ENCODE results near the gene ZSCAN20.

ZSCAN20 gene

DNA sequence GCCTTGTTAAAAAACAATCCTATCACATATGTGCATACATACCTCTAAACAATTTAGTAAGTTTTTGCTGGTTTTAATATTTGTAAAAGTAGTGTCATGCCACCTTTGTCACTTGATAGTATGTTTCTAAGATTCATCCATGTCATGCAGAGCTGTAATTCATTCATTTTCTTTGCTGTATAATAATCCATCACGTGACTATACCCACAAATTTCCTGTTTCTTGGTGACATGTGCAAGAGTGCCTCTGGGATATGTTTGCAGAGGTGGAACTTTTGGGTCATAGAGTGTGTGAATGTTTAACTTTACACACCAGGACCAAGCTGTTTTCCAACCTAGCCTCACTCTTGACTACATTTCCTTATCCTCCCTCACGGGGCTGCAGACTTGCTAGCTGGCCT, 62.9 kb downstream of the ZSCAN20 start:
- DNase-seq (ENCODE audit: low spot score): no peak

DNA sequence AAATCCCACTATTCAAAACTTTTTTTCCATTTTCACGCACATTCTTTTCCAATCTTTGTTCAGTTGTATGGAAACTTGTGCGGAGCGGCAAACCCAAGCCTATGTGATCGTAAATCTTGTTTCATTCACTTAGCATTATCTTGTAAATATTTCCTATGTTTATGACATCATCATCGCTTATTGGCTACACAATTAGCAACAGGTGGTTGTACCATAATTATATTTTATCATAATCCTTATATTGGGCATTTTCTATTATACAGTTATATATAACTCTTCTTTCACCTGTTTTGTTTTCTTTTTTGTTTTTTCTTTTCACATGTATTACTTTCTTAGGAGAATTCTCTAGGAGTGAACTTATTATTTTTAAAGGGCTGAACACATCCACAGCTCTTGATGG, 65.4 kb downstream of the ZSCAN20 start:
- no peak for DNase-seq (ENCODE audit: low spot score)

DNA sequence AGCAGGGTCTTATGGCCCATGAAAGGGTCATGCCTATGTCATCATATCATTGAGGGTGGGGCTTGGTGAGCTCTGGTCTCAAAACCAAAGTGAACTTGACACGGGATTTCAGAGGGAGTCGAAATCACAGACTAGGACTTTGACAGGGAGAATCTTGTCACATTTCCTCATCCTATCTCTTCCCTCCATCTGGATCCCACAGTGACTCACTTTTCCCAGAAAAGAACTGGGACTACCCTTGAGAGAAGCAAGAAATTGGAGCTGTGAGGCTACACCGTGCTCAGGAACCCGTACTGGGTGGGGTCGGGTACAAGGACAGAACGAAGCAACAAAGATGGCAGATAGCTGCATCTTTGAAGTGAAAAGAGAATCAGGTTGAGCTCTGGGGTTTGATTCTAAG, 69.5 kb downstream of the ZSCAN20 start:
- no peak for DNase-seq (ENCODE audit: low spot score)
